ENCODE data around the gene LAMTOR4. TPM values are rescaled to one million over a fixed set of nuclear protein-coding genes. Genes with fewer than 3 reads are reported as not detected.

The LAMTOR4 gene
- total and polyA plus RNA-seq, 2 of the 13 experiments (the other 11 are each of a cell fraction or from before 2014, with no cell fraction given) = 115 to 118 TPM

DNA sequence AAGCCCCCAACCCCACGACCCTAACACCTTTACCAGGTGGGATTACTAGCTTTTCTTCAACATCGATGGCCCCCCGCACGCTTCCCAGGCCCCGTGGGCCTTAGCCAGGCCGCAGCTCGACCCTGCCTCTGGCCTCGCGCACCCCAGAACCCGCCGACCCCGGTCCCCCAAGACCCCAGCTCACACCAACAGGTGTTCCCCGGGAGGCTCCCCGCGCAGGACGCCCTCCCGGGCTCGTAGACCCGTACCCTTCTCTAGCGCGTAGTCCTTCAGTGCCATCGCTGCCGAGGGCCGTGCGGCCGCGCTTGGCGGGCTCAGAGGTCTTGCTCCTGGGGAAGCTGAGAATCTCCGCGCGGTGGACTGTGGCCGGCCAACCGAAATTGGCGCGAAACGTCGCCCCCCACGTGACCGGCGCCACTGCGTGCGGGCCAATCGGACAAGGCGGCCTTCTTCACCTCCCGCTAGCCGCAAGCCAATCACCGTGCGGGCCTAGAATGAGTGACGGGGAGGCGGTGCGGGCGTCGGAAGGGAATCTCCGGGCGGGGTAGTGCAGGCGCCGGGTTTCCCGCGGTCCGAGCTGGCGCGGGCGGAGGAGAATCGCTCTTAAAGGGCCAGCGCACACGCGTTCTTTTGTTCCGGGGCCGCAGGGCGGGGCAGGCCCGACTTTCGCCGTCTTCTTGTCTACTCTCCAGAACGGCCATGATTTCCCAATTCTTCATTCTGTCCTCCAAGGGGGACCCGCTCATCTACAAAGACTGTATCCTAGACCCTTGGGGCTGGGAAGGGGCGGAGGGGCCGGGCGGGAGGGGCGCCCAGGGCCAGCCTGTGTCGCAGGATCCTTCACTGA lies 47.5 kb upstream of the LAMTOR4 start, which contains the start of the genes AP4M1 and MCM7 (continued):
- TF ChIP-seq, protein P1, sequence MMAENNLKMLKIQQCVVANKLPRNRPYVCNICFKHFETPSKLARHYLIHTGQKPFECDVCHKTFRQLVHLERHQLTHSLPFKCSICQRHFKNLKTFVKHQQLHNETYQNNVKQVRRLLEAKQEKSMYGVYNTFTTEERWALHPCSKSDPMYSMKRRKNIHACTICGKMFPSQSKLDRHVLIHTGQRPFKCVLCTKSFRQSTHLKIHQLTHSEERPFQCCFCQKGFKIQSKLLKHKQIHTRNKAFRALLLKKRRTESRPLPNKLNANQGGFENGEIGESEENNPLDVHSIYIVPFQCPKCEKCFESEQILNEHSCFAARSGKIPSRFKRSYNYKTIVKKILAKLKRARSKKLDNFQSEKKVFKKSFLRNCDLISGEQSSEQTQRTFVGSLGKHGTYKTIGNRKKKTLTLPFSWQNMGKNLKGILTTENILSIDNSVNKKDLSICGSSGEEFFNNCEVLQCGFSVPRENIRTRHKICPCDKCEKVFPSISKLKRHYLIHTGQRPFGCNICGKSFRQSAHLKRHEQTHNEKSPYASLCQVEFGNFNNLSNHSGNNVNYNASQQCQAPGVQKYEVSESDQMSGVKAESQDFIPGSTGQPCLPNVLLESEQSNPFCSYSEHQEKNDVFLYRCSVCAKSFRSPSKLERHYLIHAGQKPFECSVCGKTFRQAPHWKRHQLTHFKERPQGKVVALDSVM (CRISPR knock-in tag; IDR thresholded peaks at IDR 0.05) = no peak; the same call in 1 of the 2 replicates
- TF ChIP-seq, protein P2, sequence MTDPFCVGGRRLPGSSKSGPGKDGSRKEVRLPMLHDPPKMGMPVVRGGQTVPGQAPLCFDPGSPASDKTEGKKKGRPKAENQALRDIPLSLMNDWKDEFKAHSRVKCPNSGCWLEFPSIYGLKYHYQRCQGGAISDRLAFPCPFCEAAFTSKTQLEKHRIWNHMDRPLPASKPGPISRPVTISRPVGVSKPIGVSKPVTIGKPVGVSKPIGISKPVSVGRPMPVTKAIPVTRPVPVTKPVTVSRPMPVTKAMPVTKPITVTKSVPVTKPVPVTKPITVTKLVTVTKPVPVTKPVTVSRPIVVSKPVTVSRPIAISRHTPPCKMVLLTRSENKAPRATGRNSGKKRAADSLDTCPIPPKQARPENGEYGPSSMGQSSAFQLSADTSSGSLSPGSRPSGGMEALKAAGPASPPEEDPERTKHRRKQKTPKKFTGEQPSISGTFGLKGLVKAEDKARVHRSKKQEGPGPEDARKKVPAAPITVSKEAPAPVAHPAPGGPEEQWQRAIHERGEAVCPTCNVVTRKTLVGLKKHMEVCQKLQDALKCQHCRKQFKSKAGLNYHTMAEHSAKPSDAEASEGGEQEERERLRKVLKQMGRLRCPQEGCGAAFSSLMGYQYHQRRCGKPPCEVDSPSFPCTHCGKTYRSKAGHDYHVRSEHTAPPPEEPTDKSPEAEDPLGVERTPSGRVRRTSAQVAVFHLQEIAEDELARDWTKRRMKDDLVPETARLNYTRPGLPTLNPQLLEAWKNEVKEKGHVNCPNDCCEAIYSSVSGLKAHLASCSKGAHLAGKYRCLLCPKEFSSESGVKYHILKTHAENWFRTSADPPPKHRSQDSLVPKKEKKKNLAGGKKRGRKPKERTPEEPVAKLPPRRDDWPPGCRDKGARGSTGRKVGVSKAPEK (CRISPR knock-in tag; IDR thresholded peaks at IDR 0.05; ENCODE audit: borderline replicate concordance) = peak; percentile 34; the same call in 1 of the 2 replicates
- TF ChIP-seq, protein P3, sequence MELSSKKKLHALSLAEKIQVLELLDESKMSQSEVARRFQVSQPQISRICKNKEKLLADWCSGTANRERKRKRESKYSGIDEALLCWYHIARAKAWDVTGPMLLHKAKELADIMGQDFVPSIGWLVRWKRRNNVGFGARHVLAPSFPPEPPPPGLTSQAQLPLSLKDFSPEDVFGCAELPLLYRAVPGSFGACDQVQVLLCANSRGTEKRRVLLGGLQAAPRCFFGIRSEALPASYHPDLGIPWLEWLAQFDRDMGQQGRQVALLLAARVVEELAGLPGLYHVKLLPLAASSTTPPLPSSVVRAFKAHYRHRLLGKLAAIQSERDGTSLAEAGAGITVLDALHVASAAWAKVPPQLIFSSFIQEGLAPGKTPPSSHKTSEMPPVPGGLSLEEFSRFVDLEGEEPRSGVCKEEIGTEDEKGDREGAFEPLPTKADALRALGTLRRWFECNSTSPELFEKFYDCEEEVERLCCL (CRISPR knock-in tag; IDR thresholded peaks at IDR 0.05; ENCODE audit: borderline replicate concordance) = no peak
- TF ChIP-seq ZNF547 (CRISPR knock-in tag; IDR thresholded peaks at IDR 0.05) = 0 out of 2 replicates have a peak, but pooled peaks have one; percentile 34
- TF ChIP-seq ZNF839 (CRISPR knock-in tag; IDR thresholded peaks at IDR 0.05; ENCODE audit: borderline replicate concordance) = peak; percentile 37; the same call in 1 of the 2 replicates
- TF ChIP-seq, protein P4, sequence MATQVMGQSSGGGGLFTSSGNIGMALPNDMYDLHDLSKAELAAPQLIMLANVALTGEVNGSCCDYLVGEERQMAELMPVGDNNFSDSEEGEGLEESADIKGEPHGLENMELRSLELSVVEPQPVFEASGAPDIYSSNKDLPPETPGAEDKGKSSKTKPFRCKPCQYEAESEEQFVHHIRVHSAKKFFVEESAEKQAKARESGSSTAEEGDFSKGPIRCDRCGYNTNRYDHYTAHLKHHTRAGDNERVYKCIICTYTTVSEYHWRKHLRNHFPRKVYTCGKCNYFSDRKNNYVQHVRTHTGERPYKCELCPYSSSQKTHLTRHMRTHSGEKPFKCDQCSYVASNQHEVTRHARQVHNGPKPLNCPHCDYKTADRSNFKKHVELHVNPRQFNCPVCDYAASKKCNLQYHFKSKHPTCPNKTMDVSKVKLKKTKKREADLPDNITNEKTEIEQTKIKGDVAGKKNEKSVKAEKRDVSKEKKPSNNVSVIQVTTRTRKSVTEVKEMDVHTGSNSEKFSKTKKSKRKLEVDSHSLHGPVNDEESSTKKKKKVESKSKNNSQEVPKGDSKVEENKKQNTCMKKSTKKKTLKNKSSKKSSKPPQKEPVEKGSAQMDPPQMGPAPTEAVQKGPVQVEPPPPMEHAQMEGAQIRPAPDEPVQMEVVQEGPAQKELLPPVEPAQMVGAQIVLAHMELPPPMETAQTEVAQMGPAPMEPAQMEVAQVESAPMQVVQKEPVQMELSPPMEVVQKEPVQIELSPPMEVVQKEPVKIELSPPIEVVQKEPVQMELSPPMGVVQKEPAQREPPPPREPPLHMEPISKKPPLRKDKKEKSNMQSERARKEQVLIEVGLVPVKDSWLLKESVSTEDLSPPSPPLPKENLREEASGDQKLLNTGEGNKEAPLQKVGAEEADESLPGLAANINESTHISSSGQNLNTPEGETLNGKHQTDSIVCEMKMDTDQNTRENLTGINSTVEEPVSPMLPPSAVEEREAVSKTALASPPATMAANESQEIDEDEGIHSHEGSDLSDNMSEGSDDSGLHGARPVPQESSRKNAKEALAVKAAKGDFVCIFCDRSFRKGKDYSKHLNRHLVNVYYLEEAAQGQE (IDR thresholded peaks at IDR 0.05; ENCODE audit: borderline replicate concordance in 1 of 2, low read depth in 1 of 2, low read length in 2 of 2) = 0 out of 4 replicates have a peak, but pooled peaks of 1 of the 2 experiments have one; percentile 1
- TF ChIP-seq, protein P5, sequence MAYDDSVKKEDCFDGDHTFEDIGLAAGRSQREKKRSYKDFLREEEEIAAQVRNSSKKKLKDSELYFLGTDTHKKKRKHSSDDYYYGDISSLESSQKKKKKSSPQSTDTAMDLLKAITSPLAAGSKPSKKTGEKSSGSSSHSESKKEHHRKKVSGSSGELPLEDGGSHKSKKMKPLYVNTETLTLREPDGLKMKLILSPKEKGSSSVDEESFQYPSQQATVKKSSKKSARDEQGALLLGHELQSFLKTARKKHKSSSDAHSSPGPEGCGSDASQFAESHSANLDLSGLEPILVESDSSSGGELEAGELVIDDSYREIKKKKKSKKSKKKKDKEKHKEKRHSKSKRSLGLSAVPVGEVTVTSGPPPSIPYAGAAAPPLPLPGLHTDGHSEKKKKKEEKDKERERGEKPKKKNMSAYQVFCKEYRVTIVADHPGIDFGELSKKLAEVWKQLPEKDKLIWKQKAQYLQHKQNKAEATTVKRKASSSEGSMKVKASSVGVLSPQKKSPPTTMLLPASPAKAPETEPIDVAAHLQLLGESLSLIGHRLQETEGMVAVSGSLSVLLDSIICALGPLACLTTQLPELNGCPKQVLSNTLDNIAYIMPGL (CRISPR knock-in tag; IDR thresholded peaks at IDR 0.05; ENCODE audit: borderline replicate concordance in 1 of 2, low read depth in 1 of 2) = 0 out of 4 replicates have a peak, but pooled peaks of 1 of the 2 experiments have one; percentile 4
- no peak for TF ChIP-seq RFX3 (CRISPR knock-in tag; IDR thresholded peaks at IDR 0.05)
- TF ChIP-seq, protein P6, sequence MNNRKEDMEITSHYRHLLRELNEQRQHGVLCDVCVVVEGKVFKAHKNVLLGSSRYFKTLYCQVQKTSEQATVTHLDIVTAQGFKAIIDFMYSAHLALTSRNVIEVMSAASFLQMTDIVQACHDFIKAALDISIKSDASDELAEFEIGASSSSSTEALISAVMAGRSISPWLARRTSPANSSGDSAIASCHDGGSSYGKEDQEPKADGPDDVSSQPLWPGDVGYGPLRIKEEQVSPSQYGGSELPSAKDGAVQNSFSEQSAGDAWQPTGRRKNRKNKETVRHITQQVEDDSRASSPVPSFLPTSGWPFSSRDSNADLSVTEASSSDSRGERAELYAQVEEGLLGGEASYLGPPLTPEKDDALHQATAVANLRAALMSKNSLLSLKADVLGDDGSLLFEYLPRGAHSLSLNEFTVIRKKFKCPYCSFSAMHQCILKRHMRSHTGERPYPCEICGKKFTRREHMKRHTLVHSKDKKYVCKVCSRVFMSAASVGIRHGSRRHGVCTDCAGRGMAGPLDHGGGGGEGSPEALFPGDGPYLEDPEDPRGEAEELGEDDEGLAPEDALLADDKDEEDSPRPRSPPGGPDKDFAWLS (CRISPR knock-in tag; IDR thresholded peaks at IDR 0.05; ENCODE audit: borderline replicate concordance) = no peak
- no peak for TF ChIP-seq TP53 (CRISPR knock-in tag; conservative IDR thresholded peaks at IDR 0.05)
- TF ChIP-seq CAMTA2 (CRISPR knock-in tag; IDR thresholded peaks at IDR 0.05; ENCODE audit: borderline replicate concordance) = no peak
